Transverse colon (tissue), 4 donors: ENCODE data around the gene LRRC3. TPM values are rescaled to one million over a fixed set of nuclear protein-coding genes. Genes with fewer than 3 reads are reported as not detected.

Experiments used
- DNase-seq: peaks from one replicate; pipeline ENCODE4 v3.0.0-alpha.2; 2019
- H3K27ac ChIP-seq, 4 donors: fragments of 200-600 bp; sonication (generic); 2 replicates each; pipeline ENCODE4 v1.5.1; 2016 to 2018; ENCODE audit warnings: inconsistent platforms in 4 of 4
- H3K27me3 ChIP-seq: fragments of 200-600 bp; sonication (generic); 2 replicates; pipeline ENCODE4 v1.5.1; 2017; ENCODE audit warnings: inconsistent platforms
- H3K36me3 ChIP-seq, 4 donors: fragments of 200-600 bp; sonication (generic); 2 replicates each; pipeline ENCODE4 v1.5.1; 2017 to 2019; ENCODE audit warnings: inconsistent platforms in 4 of 4
- H3K4me1 ChIP-seq, 4 donors: fragments of 200-600 bp; sonication (generic); 2 replicates each; pipeline ENCODE4 v1.5.1; 2017 to 2020; ENCODE audit warnings: inconsistent platforms in 4 of 4
- H3K4me3 ChIP-seq, 4 donors: fragments of 200-600 bp; sonication (generic); 1 replicate in 1 of 4; 2 replicates in 3 of 4; pipeline versions ENCODE4 v1.5.1 to v1.6.1; 2017 to 2019; ENCODE audit warnings: inconsistent platforms in 4 of 4
- H3K9me3 ChIP-seq, 2 donors: fragments of 200-600 bp; sonication (generic); 2 replicates each; pipeline ENCODE4 v1.5.1; 2017 to 2019; ENCODE audit warnings: inconsistent platforms in 2 of 2
- CTCF ChIP-seq, 5 experiments: fragments of 200-600 bp in 3 of 5; fragments of 450-650 bp in 2 of 5; sonication (generic) in 3 of 5; IDR thresholded peaks; 1 replicate in 2 of 5; 2 replicates in 3 of 5; pipeline ENCODE4 v1.5.1; 2016 to 2017; ENCODE audit warnings: antibody characterized with exemption in 5 of 5, inconsistent platforms in 3 of 5, mild to moderate bottlenecking in 2 of 5, moderate library complexity in 1 of 5
- EP300 ChIP-seq: sonication (generic); formaldehyde crosslinking; IDR thresholded peaks from one replicate; pipeline ENCODE4 v1.6.1; 2017; ENCODE audit warnings: antibody characterized with exemption, low read depth
- POLR2A ChIP-seq: fragments of 450-650 bp; IDR thresholded peaks from one replicate; pipeline ENCODE4 v1.6.1; 2016; ENCODE audit warnings: antibody characterized with exemption, mild to moderate bottlenecking, moderate library complexity
- POLR2AphosphoS5 ChIP-seq, 3 donors: sonication (generic); formaldehyde crosslinking; IDR thresholded peaks; one replicate each; pipeline ENCODE4 v1.6.1; 2016; ENCODE audit warnings: antibody characterized with exemption in 3 of 3
- WGBS, 2 donors: methylation state at CpG; one replicate each; pipeline ENCODE4 v1.1.5; 2018; ENCODE audit warnings: low coverage in 1 of 2; 5-methylcytosine and 5-hydroxymethylcytosine counted together
- in situ Hi-C, 4 donors: fragments of 200-750 bp; cut with MboI; loops; one replicate each; pipeline versions ENCODE4 v1.15.0 to v1.15.1; 2017; ENCODE audit warnings: low sequenced_read_pairs in 3 of 4, low pct_ligation_motif_present in 1 of 4, low pct_unique_long_range_greater_than_20kb in 1 of 4
- intact Hi-C: fragments of 100-400 bp; cut with DNase I; formaldehyde crosslinking; loops from one replicate; pipeline ENCODE4 v1.15.1; 2023; ENCODE audit warnings: low total_unique reads
- total RNA-seq, 4 donors: library from RNA; depleted of rRNA; stranded (reverse); fragments of >200 nt; gene quantifications; one replicate each; pipeline ENCODE4 v1.1.0, GENCODE V29; 2016

Gene LRRC3
- total RNA-seq, 4 donors from 2014 or later = 4.4 to 6.7 (median 5.1) TPM

GRCh38 chr21:44462834-44463200 is 7.5 kb downstream of the LRRC3 start:
- intact Hi-C loops = no loop called here
- in situ Hi-C loops = loop anchor here in 1 of 4 donors (25.0 kb wide), 1 partner anchor 201 kb away; the partner anchor contains the start of gene DNMT3L
- Histone ChIP-seq H3K27ac (no peak overlapping the region), H3K4me3 (no peak overlapping the region), H3K27me3 (no peaks in the 10 kb centered on the region), H3K36me3 (no peaks in the 10 kb centered on the region), H3K4me1 (no peaks in the 10 kb centered on the region), H3K9me3 (no peaks in the 10 kb centered on the region)
- TF ChIP-seq POLR2A (no peak), EP300 (no peak), POLR2AphosphoS5 (IDR thresholded peaks at IDR 0.05) (no peak), CTCF (IDR thresholded peaks at IDR 0.05) (no peak)
- DNase-seq = no peak
- WGBS, 2 donors = 91% methylated on average over 11 of the region's 11 CpGs; no CpG with 5 or more reads in 1 of the 2 donors

DNA sequence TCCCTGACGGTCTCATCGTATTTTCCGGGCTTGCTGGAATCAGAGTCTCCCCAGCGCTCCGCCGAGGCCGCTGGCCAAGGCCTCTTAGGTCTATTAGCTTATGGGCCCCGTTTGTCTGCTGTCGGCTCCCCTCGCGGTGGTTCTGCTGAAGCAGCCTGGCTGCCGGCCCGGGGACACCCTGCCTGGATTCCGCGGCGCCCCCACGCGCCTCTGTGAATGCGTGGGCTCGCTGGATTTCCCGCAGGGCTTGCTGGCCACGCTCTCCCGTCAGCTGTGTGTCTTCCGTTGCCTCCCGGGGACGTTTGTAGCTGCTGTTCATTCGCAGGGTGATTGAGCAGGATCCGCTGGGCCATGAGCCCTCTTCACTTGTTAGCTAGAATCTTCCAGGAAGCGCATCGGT is 8.4 kb downstream of the LRRC3 start:
- intact Hi-C loops = no loop called here
- Histone ChIP-seq H3K4me1 (no peaks in the 10 kb centered on the region), H3K27me3 (no peaks in the 10 kb centered on the region), H3K9me3 (no peaks in the 10 kb centered on the region), H3K27ac (no peak overlapping the region), H3K4me3 (no peak overlapping the region), H3K36me3 (no peaks in the 10 kb centered on the region)
- WGBS, 2 donors = 85% methylated on average over 30 of the region's 30 CpGs; no CpG with 5 or more reads in 1 of the 2 donors
- no peak for DNase-seq
- no peak for TF ChIP-seq EP300
- in situ Hi-C loops = loop anchor here in 1 of 4 donors (25.0 kb wide), 1 partner anchor 201 kb away; the partner anchor contains the start of gene DNMT3L

- Histone ChIP-seq H3K27me3 (no peaks in the 10 kb centered on the region), H3K4me1 (no peaks in the 10 kb centered on the region), H3K27ac (no peak overlapping the region), H3K9me3 (no peaks in the 10 kb centered on the region), H3K4me3 (no peak overlapping the region), H3K36me3 (no peaks in the 10 kb centered on the region)
- TF ChIP-seq EP300 (no peak), POLR2AphosphoS5 (IDR thresholded peaks at IDR 0.05) (no peak), CTCF (IDR thresholded peaks at IDR 0.05) (no peak), POLR2A (no peak)
- intact Hi-C loops = no loop called here
- WGBS, 2 donors = 85% methylated on average over 12 of the region's 12 CpGs; no CpG with 5 or more reads in 1 of the 2 donors
- DNase-seq = no peak
- in situ Hi-C loops = loop anchor here in 1 of 4 donors (25.0 kb wide), 1 partner anchor 202 kb away; the partner anchor contains the start of gene DNMT3L
These were observed 9.0 kb downstream of the LRRC3 start for GRCh38 chr21:44464351-44464750.

DNA sequence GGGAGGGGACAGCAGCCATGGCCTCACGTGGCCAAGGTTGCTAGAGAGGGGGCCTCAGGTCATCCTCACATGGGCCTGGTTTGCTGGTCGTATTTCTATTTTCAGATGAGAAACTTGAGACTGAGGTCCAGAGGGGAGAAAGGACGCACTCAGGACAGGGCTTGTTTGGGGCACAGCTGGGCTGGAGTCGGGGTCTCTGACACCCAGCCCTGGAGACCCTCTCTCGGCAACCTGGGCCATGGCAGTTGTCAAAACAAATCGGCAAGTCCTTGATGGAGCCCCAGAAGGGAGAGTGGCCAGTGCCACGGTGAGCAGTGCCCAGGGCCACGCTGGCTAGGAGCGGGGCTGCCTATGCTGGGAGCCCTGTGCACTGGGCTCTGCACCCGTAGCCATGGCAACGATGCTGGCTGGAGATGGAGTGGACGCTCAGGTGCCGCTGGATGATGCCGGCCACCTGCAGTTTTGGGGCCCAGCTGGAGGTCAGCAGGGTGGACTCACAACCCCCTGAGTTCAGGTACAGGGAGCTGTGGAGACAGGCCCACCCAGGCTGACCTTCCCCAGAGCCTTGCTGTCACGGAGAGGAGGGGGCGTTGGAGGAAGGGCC is 11.1 kb downstream of the LRRC3 start:
- Histone ChIP-seq H3K4me1 (no peaks in the 10 kb centered on the region), H3K4me3 (no peak overlapping the region), H3K36me3 (no peaks in the 10 kb centered on the region), H3K27me3 (no peaks in the 10 kb centered on the region), H3K9me3 (no peaks in the 10 kb centered on the region), H3K27ac (no peak overlapping the region)
- intact Hi-C loops (no loop called here), in situ Hi-C loops (loop anchor here in 1 of 4 donors (25.0 kb wide), 1 partner anchor 204 kb away; the partner anchor contains the start of gene DNMT3L)
- DNase-seq = no peak
- no peak for TF ChIP-seq CTCF (IDR thresholded peaks at IDR 0.05)
- no peak for TF ChIP-seq POLR2AphosphoS5 (IDR thresholded peaks at IDR 0.05)
- no peak for TF ChIP-seq EP300
- no peak for TF ChIP-seq POLR2A
- WGBS, 2 donors = 86% methylated on average over 15 of the region's 16 CpGs; no CpG with 5 or more reads in 1 of the 2 donors
